AG10803 (cell line): ENCODE data around the gene PNMA8C.

ENCODE experiments used
- DNase-seq: peaks from one replicate; pipeline ENCODE4 v3.0.0; 2010; ENCODE audit warnings: low read depth
- H3K4me3 ChIP-seq: 2 replicates; pipeline ENCODE4 v1.5.1; 2011; ENCODE audit warnings: mild to moderate bottlenecking, low read length, control low read depth
- CTCF ChIP-seq: conservative IDR thresholded peaks from 2 replicates; pipeline ENCODE4 v1.5.1; 2011; ENCODE audit warnings: mild to moderate bottlenecking, low read length, control low read depth, inconsistent platforms

Gene PNMA8C

GRCh38 chr19:46428239-46429135 lies at the start of gene PNMA8C:
Gene PNMA8C (minus strand): TSS chr19:46428936. CDS start chr19:46428359, 577 bp downstream.
- DNase-seq: peak; percentile 45

GRCh38 chr19:46475986-46476385 lies 47.2 kb upstream of the PNMA8C start:
- no peak for TF ChIP-seq CTCF
- no peak overlapping the region for H3K4me3 ChIP-seq
- no peak for DNase-seq

More at GRCh38 chr19:46428239-46429135, at the start of gene PNMA8C:
- TF ChIP-seq CTCF: no peak
- H3K4me3 ChIP-seq: peak within 1 kb of the TSS; percentile 20

- no peak overlapping the region for H3K4me3 ChIP-seq
- DNase-seq: no peak
- no peak for TF ChIP-seq CTCF
These were observed 45.5 kb upstream of the PNMA8C start for GRCh38 chr19:46474211-46474610.

GRCh38 chr19:46472592-46472991 lies 43.9 kb upstream of the PNMA8C start:
- H3K4me3 ChIP-seq: no peak overlapping the region
- no peak for TF ChIP-seq CTCF
- DNase-seq: no peak

- DNase-seq: no peak
- no peak for TF ChIP-seq CTCF
- H3K4me3 ChIP-seq: peak overlapping the region; percentile 39
These were observed 43.2 kb upstream of the PNMA8C start for GRCh38 chr19:46471811-46472543.

GRCh38 chr19:46471116-46471733 lies 42.5 kb upstream of the PNMA8C start, which contains the start of gene PNMA8A:
Gene PNMA8A (minus strand): TSS chr19:46471563. CDS start chr19:46471035, 528 bp downstream.
- H3K4me3 ChIP-seq: peak within 1 kb of the TSS; percentile 39
- peak; percentile 60 for DNase-seq
- peak; percentile 17 for TF ChIP-seq CTCF
